ENCODE data around the gene ST7. TPM values are rescaled to one million over a fixed set of nuclear protein-coding genes. Genes with fewer than 3 reads are reported as not detected.

ST7 gene
- total RNA-seq, 2 experiments from 2014 or later: 5.2 to 7.0 TPM

- Mint-ChIP-seq H3K4me1 (no peaks in the 10 kb centered on the region), H3K27me3 (no peaks in the 10 kb centered on the region), H3K9me3 (no peaks in the 10 kb centered on the region), H3K27ac (no peak overlapping the region), H3K4me3 (no peak overlapping the region), H3K36me3 (ENCODE audit: low read depth) (no peaks in the 10 kb centered on the region)
- ChIA-PET CTCF (no interaction called here), POLR2A (no interaction called here)
- no peak for DNase-seq
Measured at GRCh38 chr7:117270371-117270770, 317.1 kb downstream of the ST7 start.

- no peak for DNase-seq
- ChIA-PET POLR2A (no interaction called here), CTCF (no interaction called here)
- Mint-ChIP-seq H3K4me3 (no peak overlapping the region), H3K4me1 (no peaks in the 10 kb centered on the region), H3K27me3 (no peaks in the 10 kb centered on the region), H3K9me3 (no peaks in the 10 kb centered on the region), H3K36me3 (ENCODE audit: low read depth) (no peaks in the 10 kb centered on the region), H3K27ac (no peak overlapping the region)
Measured at GRCh38 chr7:117271566-117271965, 318.3 kb downstream of the ST7 start.

GRCh38 chr7:117272017-117272759 lies 318.9 kb downstream of the ST7 start:
- DNase-seq: no peak

GRCh38 chr7:117273325-117273724 lies 320.0 kb downstream of the ST7 start:
- no peaks in the 10 kb centered on the region for H3K4me1 Mint-ChIP-seq
- no peak overlapping the region for H3K27ac Mint-ChIP-seq
- no peaks in the 10 kb centered on the region for H3K36me3 Mint-ChIP-seq (ENCODE audit: low read depth)
- H3K27me3 Mint-ChIP-seq: no peaks in the 10 kb centered on the region
- ChIA-PET CTCF (interaction anchor here (1.3 kb wide), 1 partner anchor 11 kb away, joined by 3 read pairs; no protein-coding TSS in a partner anchor), POLR2A (no interaction called here)
- DNase-seq: no peak
- H3K9me3 Mint-ChIP-seq: no peaks in the 10 kb centered on the region
- no peak overlapping the region for H3K4me3 Mint-ChIP-seq

More at GRCh38 chr7:117272017-117272759, 318.9 kb downstream of the ST7 start:
- Mint-ChIP-seq H3K4me3 (no peak overlapping the region), H3K4me1 (no peaks in the 10 kb centered on the region), H3K27ac (no peak overlapping the region), H3K27me3 (no peaks in the 10 kb centered on the region), H3K9me3 (no peaks in the 10 kb centered on the region), H3K36me3 (ENCODE audit: low read depth) (no peaks in the 10 kb centered on the region)
- CTCF ChIA-PET: interaction anchor here (1.3 kb wide), 1 partner anchor 13 kb away, joined by 3 read pairs; no protein-coding TSS in a partner anchor
- POLR2A ChIA-PET: no interaction called here

- H3K36me3 Mint-ChIP-seq (ENCODE audit: low read depth): no peaks in the 10 kb centered on the region
- no peak overlapping the region for H3K4me3 Mint-ChIP-seq
- no peak for DNase-seq
- H3K4me1 Mint-ChIP-seq: no peaks in the 10 kb centered on the region
- POLR2A ChIA-PET: no interaction called here
- H3K27me3 Mint-ChIP-seq: no peaks in the 10 kb centered on the region
- CTCF ChIA-PET: interaction anchor here (1.3 kb wide), 1 partner anchor 11 kb away, joined by 3 read pairs; no protein-coding TSS in a partner anchor
- no peak overlapping the region for H3K27ac Mint-ChIP-seq
- H3K9me3 Mint-ChIP-seq: no peaks in the 10 kb centered on the region
Measured at GRCh38 chr7:117273814-117274225, 320.5 kb downstream of the ST7 start.

- CTCF ChIA-PET: no interaction called here
- H3K4me1 Mint-ChIP-seq: no peaks in the 10 kb centered on the region
- H3K36me3 Mint-ChIP-seq (ENCODE audit: low read depth): no peaks in the 10 kb centered on the region
- no peak for DNase-seq
- no peak overlapping the region for H3K27ac Mint-ChIP-seq
- POLR2A ChIA-PET: no interaction called here
- no peaks in the 10 kb centered on the region for H3K27me3 Mint-ChIP-seq
- H3K4me3 Mint-ChIP-seq: no peak overlapping the region
- no peaks in the 10 kb centered on the region for H3K9me3 Mint-ChIP-seq
Measured at GRCh38 chr7:117274951-117275350, 321.6 kb downstream of the ST7 start.

GRCh38 chr7:117277576-117277975 lies 324.3 kb downstream of the ST7 start:
- DNase-seq: no peak
- Mint-ChIP-seq H3K27me3 (peaks cover 2% of the 10 kb centered on the region), H3K4me1 (no peaks in the 10 kb centered on the region), H3K9me3 (no peaks in the 10 kb centered on the region), H3K36me3 (ENCODE audit: low read depth) (no peaks in the 10 kb centered on the region), H3K27ac (no peak overlapping the region), H3K4me3 (no peak overlapping the region)
- POLR2A ChIA-PET: no interaction called here
- CTCF ChIA-PET: no interaction called here

GRCh38 chr7:117278040-117278439 lies 324.7 kb downstream of the ST7 start:
- DNase-seq: no peak
- no peaks in the 10 kb centered on the region for H3K36me3 Mint-ChIP-seq (ENCODE audit: low read depth)
- H3K4me1 Mint-ChIP-seq: no peaks in the 10 kb centered on the region
- no peak overlapping the region for H3K27ac Mint-ChIP-seq
- H3K4me3 Mint-ChIP-seq: no peak overlapping the region
- peaks cover 4% of the 10 kb centered on the region for H3K27me3 Mint-ChIP-seq
- CTCF ChIA-PET: no interaction called here
- no peaks in the 10 kb centered on the region for H3K9me3 Mint-ChIP-seq
- POLR2A ChIA-PET: no interaction called here

GRCh38 chr7:117279203-117279602 lies 325.9 kb downstream of the ST7 start:
- DNase-seq: no peak
- Mint-ChIP-seq H3K4me1 (no peaks in the 10 kb centered on the region), H3K4me3 (no peak overlapping the region), H3K27me3 (peaks cover 4% of the 10 kb centered on the region), H3K27ac (no peak overlapping the region), H3K9me3 (no peaks in the 10 kb centered on the region), H3K36me3 (ENCODE audit: low read depth) (no peaks in the 10 kb centered on the region)
- POLR2A ChIA-PET: no interaction called here
- CTCF ChIA-PET: interaction anchor here (1.5 kb wide), 1 partner anchor 11 kb away, joined by 3 read pairs; no protein-coding TSS in a partner anchor

Small RNAs within 50 kb of the gene (microRNA-seq; reads per million reads assigned to microRNA genes)
- not detected for gene MIR6132 (ENCODE audit: borderline microRNAs expressed, borderline replicate concordance)

Other genes with a start within 250 kb of the ST7 start
- gene CAPZA2, start 90.9 kb upstream of the ST7 start, total RNA-seq: 100 to 1,000 TPM; 134 to 182 TPM